GM23338 (cell line): ENCODE results near the gene PDGFRA. TPM values are rescaled to one million over a fixed set of nuclear protein-coding genes. Genes with fewer than 3 reads are reported as not detected.

Experiments
- ATAC-seq: fragments of 200-7000 bp; cut with Tn5 transposase; 3 replicates; pipeline ENCODE4 v1.9.1; 2020
- DNase-seq: peaks from one replicate; pipeline ENCODE4 v3.0.0-alpha.2; 2015; ENCODE audit warnings: low spot score
- H2AFZ ChIP-seq: fragments of 200-600 bp; sonication (generic); 2 replicates; pipeline ENCODE4 v1.8.0; 2016; ENCODE audit warnings: antibody characterized with exemption, mild to moderate bottlenecking, moderate library complexity
- H3F3A ChIP-seq: fragments of 200-600 bp; sonication (generic); replicated peaks from 2 replicates; pipeline ENCODE4 v1.8.0; 2017; ENCODE audit warnings: antibody characterized with exemption, mixed run types, low read depth
- H3K27ac ChIP-seq: fragments of 200-600 bp; sonication (generic); 2 replicates; pipeline ENCODE4 v1.6.1; 2016; ENCODE audit warnings: low read depth
- H3K27me3 ChIP-seq: fragments of 200-600 bp; sonication (generic); 2 replicates; pipeline ENCODE4 v1.8.0; 2016; ENCODE audit warnings: mild to moderate bottlenecking, mixed run types, moderate library complexity; ENCODE audit not compliant: insufficient read depth
- H3K36me3 ChIP-seq: fragments of 200-600 bp; sonication (generic); 2 replicates; pipeline ENCODE4 v1.8.0; 2016; ENCODE audit warnings: mild to moderate bottlenecking; ENCODE audit not compliant: insufficient read depth
- H3K4me1 ChIP-seq: fragments of 200-600 bp; sonication (generic); 2 replicates; pipeline ENCODE4 v1.8.0; 2016; ENCODE audit warnings: mild to moderate bottlenecking, moderate library complexity; ENCODE audit not compliant: insufficient read depth
- H3K4me2 ChIP-seq: fragments of 200-600 bp; sonication (generic); 2 replicates; pipeline ENCODE4 v1.7.1; 2017; ENCODE audit warnings: mixed run types
- H3K4me3 ChIP-seq: fragments of 200-600 bp; sonication (generic); 2 replicates; pipeline ENCODE4 v1.6.1; 2016; ENCODE audit warnings: mixed run types
- H3K79me2 ChIP-seq: fragments of 200-600 bp; sonication (generic); replicated peaks from 2 replicates; pipeline ENCODE4 v1.8.0; 2017; ENCODE audit warnings: mild to moderate bottlenecking; ENCODE audit not compliant: insufficient read depth
- H3K9me2 ChIP-seq: fragments of 200-600 bp; sonication (generic); 2 replicates; pipeline ENCODE4 v1.8.0; 2017; ENCODE audit not compliant: insufficient read depth
- H4K20me1 ChIP-seq: fragments of 200-600 bp; sonication (generic); replicated peaks from 2 replicates; pipeline ENCODE4 v1.8.0; 2017; ENCODE audit warnings: mild to moderate bottlenecking; ENCODE audit not compliant: insufficient read depth
- H3K27ac Mint-ChIP-seq: 2 replicates; pipeline ENCODE4 v1.8.0; 2020; ENCODE audit warnings: inconsistent platforms, mild to moderate bottlenecking, moderate library complexity, mixed read lengths
- H3K27me3 Mint-ChIP-seq: 3 replicates; pipeline ENCODE4 v1.8.0; 2022; ENCODE audit warnings: low read depth, mild to moderate bottlenecking, moderate library complexity, mixed read lengths, inconsistent platforms; ENCODE audit not compliant: insufficient read depth, poor library complexity
- H3K36me3 Mint-ChIP-seq: 3 replicates; pipeline ENCODE4 v1.8.0; 2021; ENCODE audit warnings: low read depth, mild to moderate bottlenecking, inconsistent platforms, moderate library complexity, mixed read lengths
- H3K4me1 Mint-ChIP-seq: 3 replicates; pipeline ENCODE4 v1.8.0; 2020; ENCODE audit warnings: mild to moderate bottlenecking, inconsistent platforms, mixed read lengths
- H3K4me3 Mint-ChIP-seq: 3 replicates; pipeline ENCODE4 v1.8.0; 2021; ENCODE audit warnings: moderate library complexity, mild to moderate bottlenecking, inconsistent platforms, mixed read lengths
- H3K9me3 Mint-ChIP-seq: 3 replicates; pipeline ENCODE4 v1.8.0; 2020; ENCODE audit warnings: moderate library complexity, mild to moderate bottlenecking, inconsistent platforms, mixed read lengths
- CREB1 ChIP-seq: fragments of 250-450 bp; sonication (Bioruptor Pico); IDR thresholded peaks from 2 replicates; pipeline ENCODE4 v1.5.0; 2020; ENCODE audit warnings: low read depth, mild to moderate bottlenecking, moderate library complexity
- CTCF ChIP-seq, 2 experiments: fragments of 200-600 bp in 1 of 2; sonication (generic) in 1 of 2; conservative IDR thresholded peaks; 2 replicates each; pipeline versions ENCODE4 v1.5.1 to v1.6.1; 2016 to 2017; ENCODE audit warnings: antibody characterized with exemption in 2 of 2, low read depth in 2 of 2, mild to moderate bottlenecking in 2 of 2, moderate library complexity in 1 of 2
- EZH2 ChIP-seq: fragments of 200-600 bp; sonication (generic); IDR thresholded peaks from one replicate; pipeline ENCODE4 v1.8.0; 2017; ENCODE audit warnings: antibody characterized with exemption, mild to moderate bottlenecking, low read depth; ENCODE audit not compliant: unreplicated experiment
- EZH2phosphoT487 ChIP-seq: fragments of 200-600 bp; sonication (generic); IDR thresholded peaks from one replicate; pipeline ENCODE4 v1.8.1; 2018; ENCODE audit warnings: antibody characterized with exemption; ENCODE audit not compliant: unreplicated experiment
- JUNB ChIP-seq: IDR thresholded peaks from one replicate; pipeline ENCODE4 v1.6.1; 2016; ENCODE audit warnings: antibody characterized with exemption; ENCODE audit not compliant: unreplicated experiment
- NANOG ChIP-seq: IDR thresholded peaks from 2 replicates; pipeline ENCODE4 v1.6.1; 2016; ENCODE audit warnings: antibody characterized with exemption, borderline replicate concordance
- POLR2AphosphoS5 ChIP-seq: IDR thresholded peaks from 2 replicates; pipeline ENCODE4 v1.6.1; 2016; ENCODE audit warnings: antibody characterized with exemption, low read depth
- STAT1 ChIP-seq: IDR thresholded peaks from one replicate; pipeline ENCODE4 v1.6.1; 2016; ENCODE audit warnings: antibody characterized with exemption; ENCODE audit not compliant: unreplicated experiment
- ZNF114 ChIP-seq: fragments of 250-450 bp; sonication (Bioruptor Pico); IDR thresholded peaks from 2 replicates; pipeline ENCODE4 v1.5.0; 2020; ENCODE audit warnings: mild to moderate bottlenecking, moderate library complexity
- ZNF331 ChIP-seq: fragments of 250-450 bp; sonication (Bioruptor Pico); IDR thresholded peaks from 2 replicates; pipeline ENCODE4 v1.5.0; 2020; ENCODE audit warnings: low read depth, mild to moderate bottlenecking, moderate library complexity
- polyA plus RNA-seq: library from polyadenylated mRNA; unstranded; fragments of >200 nt; fragmentation: Nextera tagmentation; extraction: Ambion mirVana; gene quantifications from 2 replicates; pipeline ENCODE4 v1.2.1, GENCODE V29; 2016
- total RNA-seq: library from RNA; depleted of rRNA; stranded (reverse); fragments of >200 nt; shearing (Covaris generic); gene quantifications from 2 replicates; pipeline ENCODE4 v1.2.3, GENCODE V29; 2014
- TF ChIP-seq, protein P1 (sequence below): fragments of 250-450 bp; sonication (Bioruptor Pico); IDR thresholded peaks from 2 replicates; pipeline ENCODE4 v1.5.0; 2020; ENCODE audit warnings: mild to moderate bottlenecking, moderate library complexity
- TF ChIP-seq, protein P2 (sequence below): IDR thresholded peaks from 2 replicates; pipeline ENCODE4 v1.6.1; 2016; ENCODE audit warnings: antibody characterized with exemption
- TF ChIP-seq, protein P3 (sequence below): IDR thresholded peaks from one replicate; pipeline ENCODE4 v1.6.1; 2018; ENCODE audit warnings: antibody characterized with exemption; ENCODE audit not compliant: unreplicated experiment

PDGFRA gene
- total and polyA plus RNA-seq, 2 experiments from 2014 or later: 8.0 to 10.8 TPM

- Mint-ChIP-seq H3K4me1 (no peaks in the 10 kb centered on the region), H3K27ac (no peak overlapping the region), H3K4me3 (no peak overlapping the region), H3K27me3 (no peaks in the 10 kb centered on the region), H3K36me3 (peaks cover 12% of the 10 kb centered on the region), H3K9me3 (peaks cover 13% of the 10 kb centered on the region)
- H3K4me3 ChIP-seq: no peak overlapping the region
- H3K4me2 ChIP-seq: no peak overlapping the region
- H3K36me3 ChIP-seq: no peaks in the 10 kb centered on the region
- H3K79me2 ChIP-seq: no peaks in the 10 kb centered on the region
- H2AFZ ChIP-seq: no peak overlapping the region
- no peak overlapping the region for H3K27ac ChIP-seq
- 0 out of 2 replicates have a peak, but pooled peaks cover 5% of the 10 kb centered on the region for H3K9me2 ChIP-seq
- H3K4me1 ChIP-seq: no peaks in the 10 kb centered on the region
- DNase-seq: no peak
- H4K20me1 ChIP-seq: no peaks in the 10 kb centered on the region
- no peaks in the 10 kb centered on the region for H3K27me3 ChIP-seq
- TF ChIP-seq, protein P1, sequence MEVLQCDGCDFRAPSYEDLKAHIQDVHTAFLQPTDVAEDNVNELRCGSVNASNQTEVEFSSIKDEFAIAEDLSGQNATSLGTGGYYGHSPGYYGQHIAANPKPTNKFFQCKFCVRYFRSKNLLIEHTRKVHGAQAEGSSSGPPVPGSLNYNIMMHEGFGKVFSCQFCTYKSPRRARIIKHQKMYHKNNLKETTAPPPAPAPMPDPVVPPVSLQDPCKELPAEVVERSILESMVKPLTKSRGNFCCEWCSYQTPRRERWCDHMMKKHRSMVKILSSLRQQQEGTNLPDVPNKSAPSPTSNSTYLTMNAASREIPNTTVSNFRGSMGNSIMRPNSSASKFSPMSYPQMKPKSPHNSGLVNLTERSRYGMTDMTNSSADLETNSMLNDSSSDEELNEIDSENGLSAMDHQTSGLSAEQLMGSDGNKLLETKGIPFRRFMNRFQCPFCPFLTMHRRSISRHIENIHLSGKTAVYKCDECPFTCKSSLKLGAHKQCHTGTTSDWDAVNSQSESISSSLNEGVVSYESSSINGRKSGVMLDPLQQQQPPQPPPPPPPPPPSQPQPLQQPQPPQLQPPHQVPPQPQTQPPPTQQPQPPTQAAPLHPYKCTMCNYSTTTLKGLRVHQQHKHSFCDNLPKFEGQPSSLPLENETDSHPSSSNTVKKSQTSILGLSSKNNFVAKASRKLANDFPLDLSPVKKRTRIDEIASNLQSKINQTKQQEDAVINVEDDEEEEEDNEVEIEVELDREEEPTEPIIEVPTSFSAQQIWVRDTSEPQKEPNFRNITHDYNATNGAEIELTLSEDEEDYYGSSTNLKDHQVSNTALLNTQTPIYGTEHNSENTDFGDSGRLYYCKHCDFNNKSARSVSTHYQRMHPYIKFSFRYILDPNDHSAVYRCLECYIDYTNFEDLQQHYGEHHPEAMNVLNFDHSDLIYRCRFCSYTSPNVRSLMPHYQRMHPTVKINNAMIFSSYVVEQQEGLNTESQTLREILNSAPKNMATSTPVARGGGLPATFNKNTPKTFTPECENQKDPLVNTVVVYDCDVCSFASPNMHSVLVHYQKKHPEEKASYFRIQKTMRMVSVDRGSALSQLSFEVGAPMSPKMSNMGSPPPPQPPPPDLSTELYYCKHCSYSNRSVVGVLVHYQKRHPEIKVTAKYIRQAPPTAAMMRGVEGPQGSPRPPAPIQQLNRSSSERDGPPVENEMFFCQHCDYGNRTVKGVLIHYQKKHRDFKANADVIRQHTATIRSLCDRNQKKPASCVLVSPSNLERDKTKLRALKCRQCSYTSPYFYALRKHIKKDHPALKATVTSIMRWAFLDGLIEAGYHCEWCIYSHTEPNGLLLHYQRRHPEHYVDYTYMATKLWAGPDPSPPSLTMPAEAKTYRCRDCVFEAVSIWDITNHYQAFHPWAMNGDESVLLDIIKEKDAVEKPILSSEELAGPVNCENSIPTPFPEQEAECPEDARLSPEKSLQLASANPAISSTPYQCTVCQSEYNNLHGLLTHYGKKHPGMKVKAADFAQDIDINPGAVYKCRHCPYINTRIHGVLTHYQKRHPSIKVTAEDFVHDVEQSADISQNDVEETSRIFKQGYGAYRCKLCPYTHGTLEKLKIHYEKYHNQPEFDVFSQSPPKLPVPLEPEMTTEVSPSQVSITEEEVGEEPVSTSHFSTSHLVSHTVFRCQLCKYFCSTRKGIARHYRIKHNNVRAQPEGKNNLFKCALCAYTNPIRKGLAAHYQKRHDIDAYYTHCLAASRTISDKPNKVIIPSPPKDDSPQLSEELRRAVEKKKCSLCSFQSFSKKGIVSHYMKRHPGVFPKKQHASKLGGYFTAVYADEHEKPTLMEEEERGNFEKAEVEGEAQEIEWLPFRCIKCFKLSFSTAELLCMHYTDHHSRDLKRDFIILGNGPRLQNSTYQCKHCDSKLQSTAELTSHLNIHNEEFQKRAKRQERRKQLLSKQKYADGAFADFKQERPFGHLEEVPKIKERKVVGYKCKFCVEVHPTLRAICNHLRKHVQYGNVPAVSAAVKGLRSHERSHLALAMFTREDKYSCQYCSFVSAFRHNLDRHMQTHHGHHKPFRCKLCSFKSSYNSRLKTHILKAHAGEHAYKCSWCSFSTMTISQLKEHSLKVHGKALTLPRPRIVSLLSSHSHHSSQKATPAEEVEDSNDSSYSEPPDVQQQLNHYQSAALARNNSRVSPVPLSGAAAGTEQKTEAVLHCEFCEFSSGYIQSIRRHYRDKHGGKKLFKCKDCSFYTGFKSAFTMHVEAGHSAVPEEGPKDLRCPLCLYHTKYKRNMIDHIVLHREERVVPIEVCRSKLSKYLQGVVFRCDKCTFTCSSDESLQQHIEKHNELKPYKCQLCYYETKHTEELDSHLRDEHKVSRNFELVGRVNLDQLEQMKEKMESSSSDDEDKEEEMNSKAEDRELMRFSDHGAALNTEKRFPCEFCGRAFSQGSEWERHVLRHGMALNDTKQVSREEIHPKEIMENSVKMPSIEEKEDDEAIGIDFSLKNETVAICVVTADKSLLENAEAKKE (CRISPR knock-in tag): no peak
- TF ChIP-seq, protein P2, sequence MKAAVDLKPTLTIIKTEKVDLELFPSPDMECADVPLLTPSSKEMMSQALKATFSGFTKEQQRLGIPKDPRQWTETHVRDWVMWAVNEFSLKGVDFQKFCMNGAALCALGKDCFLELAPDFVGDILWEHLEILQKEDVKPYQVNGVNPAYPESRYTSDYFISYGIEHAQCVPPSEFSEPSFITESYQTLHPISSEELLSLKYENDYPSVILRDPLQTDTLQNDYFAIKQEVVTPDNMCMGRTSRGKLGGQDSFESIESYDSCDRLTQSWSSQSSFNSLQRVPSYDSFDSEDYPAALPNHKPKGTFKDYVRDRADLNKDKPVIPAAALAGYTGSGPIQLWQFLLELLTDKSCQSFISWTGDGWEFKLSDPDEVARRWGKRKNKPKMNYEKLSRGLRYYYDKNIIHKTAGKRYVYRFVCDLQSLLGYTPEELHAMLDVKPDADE: no peak
- TF ChIP-seq EZH2phosphoT487 (no peak), POLR2AphosphoS5 (no peak), EZH2 (no peak), NANOG (no peak), ZNF331 (CRISPR knock-in tag) (no peak), CREB1 (CRISPR knock-in tag) (no peak), CTCF (conservative IDR thresholded peaks at IDR 0.05; ENCODE audit: low read depth in 2 of 2) (no peak), STAT1 (no peak), ZNF114 (CRISPR knock-in tag) (no peak), JUNB (no peak)
- TF ChIP-seq, protein P3, sequence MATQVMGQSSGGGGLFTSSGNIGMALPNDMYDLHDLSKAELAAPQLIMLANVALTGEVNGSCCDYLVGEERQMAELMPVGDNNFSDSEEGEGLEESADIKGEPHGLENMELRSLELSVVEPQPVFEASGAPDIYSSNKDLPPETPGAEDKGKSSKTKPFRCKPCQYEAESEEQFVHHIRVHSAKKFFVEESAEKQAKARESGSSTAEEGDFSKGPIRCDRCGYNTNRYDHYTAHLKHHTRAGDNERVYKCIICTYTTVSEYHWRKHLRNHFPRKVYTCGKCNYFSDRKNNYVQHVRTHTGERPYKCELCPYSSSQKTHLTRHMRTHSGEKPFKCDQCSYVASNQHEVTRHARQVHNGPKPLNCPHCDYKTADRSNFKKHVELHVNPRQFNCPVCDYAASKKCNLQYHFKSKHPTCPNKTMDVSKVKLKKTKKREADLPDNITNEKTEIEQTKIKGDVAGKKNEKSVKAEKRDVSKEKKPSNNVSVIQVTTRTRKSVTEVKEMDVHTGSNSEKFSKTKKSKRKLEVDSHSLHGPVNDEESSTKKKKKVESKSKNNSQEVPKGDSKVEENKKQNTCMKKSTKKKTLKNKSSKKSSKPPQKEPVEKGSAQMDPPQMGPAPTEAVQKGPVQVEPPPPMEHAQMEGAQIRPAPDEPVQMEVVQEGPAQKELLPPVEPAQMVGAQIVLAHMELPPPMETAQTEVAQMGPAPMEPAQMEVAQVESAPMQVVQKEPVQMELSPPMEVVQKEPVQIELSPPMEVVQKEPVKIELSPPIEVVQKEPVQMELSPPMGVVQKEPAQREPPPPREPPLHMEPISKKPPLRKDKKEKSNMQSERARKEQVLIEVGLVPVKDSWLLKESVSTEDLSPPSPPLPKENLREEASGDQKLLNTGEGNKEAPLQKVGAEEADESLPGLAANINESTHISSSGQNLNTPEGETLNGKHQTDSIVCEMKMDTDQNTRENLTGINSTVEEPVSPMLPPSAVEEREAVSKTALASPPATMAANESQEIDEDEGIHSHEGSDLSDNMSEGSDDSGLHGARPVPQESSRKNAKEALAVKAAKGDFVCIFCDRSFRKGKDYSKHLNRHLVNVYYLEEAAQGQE: no peak
- no peak for ATAC-seq
- H3F3A ChIP-seq: no peaks in the 10 kb centered on the region
Observed at GRCh38 chr4:54330896-54331295, 101.8 kb downstream of the PDGFRA start.
